GM12872 (cell line): ENCODE data around the gene FIBCD1.

Source experiments
- TF ChIP-seq, protein P1 (sequence below): IDR thresholded peaks from 3 replicates; pipeline ENCODE4 v1.5.1; 2011; ENCODE audit warnings: low read depth, mild to moderate bottlenecking, low read length, moderate library complexity; ENCODE audit not compliant: insufficient read depth

FIBCD1 gene

DNA sequence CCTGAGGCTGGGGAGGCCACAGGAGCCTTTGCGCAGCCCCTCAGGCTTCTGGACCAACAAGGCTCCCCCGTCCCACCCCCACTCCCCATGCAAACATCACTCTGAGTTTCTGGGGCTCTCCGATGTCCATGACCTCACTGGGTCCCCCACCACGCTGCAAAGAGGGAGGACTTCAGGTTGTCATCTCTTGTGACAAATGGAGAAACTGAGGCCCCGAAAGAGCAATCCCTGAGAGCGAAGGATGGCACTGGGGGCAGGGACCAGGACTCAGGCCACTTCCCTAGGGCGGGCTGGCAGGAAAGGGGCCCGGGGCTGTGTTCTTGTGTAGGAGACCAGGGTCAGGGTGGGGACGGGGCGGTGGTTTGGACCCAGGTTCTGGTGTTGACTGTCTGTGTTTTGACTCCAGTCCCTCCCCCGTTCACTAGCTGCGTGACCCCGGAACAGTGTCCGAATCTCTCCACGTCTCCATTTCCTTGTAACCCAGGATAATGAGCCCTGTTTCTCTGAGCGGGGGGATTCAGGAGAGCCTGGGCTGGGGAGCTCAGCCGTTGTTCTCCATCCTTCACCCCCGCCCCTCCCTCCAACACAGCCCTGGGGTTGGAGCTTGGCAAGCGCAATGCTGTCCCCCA is 13.9 kb downstream of the FIBCD1 start:
- TF ChIP-seq, protein P1, sequence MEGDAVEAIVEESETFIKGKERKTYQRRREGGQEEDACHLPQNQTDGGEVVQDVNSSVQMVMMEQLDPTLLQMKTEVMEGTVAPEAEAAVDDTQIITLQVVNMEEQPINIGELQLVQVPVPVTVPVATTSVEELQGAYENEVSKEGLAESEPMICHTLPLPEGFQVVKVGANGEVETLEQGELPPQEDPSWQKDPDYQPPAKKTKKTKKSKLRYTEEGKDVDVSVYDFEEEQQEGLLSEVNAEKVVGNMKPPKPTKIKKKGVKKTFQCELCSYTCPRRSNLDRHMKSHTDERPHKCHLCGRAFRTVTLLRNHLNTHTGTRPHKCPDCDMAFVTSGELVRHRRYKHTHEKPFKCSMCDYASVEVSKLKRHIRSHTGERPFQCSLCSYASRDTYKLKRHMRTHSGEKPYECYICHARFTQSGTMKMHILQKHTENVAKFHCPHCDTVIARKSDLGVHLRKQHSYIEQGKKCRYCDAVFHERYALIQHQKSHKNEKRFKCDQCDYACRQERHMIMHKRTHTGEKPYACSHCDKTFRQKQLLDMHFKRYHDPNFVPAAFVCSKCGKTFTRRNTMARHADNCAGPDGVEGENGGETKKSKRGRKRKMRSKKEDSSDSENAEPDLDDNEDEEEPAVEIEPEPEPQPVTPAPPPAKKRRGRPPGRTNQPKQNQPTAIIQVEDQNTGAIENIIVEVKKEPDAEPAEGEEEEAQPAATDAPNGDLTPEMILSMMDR, result no peak

DNA sequence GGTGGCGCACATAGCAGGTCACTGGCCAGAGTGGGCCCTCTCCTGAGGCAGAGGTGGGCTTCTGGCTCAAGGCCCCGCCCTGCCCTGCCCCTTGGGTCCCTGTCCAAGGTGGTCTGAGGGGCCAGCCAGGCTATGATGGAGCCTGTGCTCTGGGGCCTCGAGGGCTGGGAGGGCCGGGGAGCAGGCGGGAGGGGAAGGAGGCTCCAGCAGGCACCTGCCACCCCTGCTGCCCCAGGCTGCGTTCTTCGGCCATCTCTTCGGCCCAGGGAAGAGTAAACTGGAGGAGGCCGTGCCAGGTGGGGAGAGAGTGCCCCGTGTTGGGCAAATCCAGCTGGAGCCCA is 14.6 kb downstream of the FIBCD1 start:
- TF ChIP-seq, protein P1, result no peak

DNA sequence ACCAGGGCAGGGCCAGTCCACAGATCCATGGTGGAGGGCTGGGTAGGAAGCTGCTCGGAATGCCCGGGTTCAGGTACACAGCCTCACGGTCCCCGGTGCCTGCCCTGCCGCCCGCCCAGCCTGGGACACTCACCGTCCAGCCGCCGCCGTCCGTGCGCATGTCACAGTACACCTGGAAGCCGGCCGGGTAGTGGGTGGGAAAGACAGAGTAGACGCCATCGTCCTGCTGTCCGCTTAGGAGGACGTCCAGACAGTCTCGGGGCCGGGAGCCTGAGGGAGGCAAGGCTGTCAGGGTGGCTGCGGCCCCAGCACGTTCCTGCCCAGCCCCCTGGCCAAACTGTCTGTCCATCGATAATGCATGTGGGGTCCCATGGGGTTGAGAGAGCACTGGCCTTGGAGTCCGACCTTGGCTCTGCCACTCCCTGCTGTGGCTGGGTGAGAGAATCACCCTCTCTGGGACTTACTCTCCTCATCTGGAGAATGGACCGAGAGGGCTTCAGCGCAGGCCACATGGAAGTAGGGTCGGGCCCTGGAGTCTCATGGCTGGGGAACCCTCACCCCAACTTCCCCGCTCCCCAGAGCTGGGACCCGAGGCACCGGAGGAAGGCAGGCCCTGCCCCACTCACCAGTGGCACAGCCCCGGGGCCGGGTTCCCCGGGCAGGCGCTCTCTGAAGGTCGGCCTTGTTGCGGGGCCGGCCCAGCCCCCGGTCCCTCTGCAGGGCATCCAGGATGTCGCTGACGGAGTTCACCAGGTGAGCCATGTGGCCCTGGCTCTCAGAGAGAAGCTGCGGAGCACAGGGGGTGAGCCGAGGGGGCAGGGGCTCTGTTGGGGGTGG is 15.2 kb downstream of the FIBCD1 start:
- TF ChIP-seq, protein P1, result no peak

DNA sequence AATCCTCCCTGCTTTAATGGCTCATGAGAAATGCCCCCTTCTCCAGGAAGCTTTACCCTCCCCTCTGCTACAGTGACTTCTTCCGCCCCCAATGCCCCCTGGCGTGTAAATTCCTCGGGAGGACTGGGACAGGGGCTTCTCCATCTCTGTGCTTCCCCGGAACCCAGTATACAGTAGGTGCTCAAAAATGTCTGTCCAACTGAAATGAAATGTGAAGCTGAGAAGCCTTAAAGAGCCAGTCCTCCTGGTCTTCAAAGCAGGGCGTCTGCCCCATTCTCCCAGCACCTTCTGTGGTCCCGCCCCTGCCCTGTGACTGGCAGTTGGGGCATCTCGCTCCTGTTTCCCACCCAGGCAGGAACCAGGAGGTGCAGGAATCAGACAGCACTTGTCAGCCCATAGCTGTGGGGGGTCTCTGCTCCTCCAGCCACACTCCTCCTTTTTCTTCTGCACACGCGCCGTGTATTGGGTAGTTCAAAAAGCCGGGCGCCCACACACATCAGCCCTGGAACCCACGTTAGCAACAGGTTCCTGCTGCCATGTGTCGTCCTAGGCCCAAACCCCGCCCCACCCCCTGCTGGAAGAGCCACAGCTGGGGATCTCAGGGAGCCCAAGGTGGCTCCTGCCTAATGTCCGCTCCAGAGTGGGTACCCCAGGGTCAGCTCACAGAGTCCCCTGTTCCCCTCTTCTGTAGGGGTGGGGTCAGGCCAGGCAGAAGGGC is 16.0 kb downstream of the FIBCD1 start:
- TF ChIP-seq, protein P1, result no peak

DNA sequence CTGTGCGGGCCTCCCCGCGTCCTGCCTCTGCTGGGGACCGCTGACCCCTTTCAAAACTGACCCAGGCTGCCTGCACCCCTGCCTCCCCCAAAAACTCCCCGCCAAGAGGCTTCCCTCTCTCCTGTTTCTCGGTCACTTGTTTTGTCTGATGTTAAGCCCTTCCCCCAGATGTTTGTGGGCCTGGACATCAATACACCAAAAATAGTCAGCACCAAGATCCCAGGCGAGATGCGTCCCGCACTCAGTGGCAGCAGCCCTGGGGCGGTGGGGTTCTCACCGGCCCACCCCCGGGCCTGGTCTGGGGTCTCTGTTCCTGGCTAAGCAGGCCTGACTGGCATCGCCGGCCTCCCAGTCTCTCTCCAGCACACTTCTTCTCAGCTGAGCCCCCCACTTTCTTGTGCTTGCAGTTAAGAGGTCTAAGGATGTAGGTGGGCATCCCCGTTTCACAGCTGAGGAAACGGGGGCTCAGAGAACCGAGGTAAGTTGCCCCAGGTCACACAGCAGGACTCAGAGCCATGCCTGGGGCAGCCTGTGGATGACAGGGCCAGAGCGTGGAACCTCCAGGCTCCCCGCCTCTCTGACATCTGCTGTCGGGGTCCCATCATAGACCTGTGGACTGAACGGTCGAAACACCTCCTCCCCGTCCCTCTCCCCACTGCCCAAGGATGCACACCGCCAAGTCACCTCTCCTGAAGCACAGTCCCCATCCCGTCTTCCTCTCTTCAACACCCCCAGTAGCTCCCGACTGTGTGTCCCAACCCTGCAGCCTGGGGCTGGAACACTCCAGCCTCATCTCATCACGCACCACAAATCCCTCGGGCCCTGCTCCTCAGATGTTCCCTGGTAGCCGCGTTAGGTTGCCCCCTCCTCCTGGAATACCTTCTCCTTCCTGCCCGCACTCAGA is 16.8 kb downstream of the FIBCD1 start:
- TF ChIP-seq, protein P1, result no peak

DNA sequence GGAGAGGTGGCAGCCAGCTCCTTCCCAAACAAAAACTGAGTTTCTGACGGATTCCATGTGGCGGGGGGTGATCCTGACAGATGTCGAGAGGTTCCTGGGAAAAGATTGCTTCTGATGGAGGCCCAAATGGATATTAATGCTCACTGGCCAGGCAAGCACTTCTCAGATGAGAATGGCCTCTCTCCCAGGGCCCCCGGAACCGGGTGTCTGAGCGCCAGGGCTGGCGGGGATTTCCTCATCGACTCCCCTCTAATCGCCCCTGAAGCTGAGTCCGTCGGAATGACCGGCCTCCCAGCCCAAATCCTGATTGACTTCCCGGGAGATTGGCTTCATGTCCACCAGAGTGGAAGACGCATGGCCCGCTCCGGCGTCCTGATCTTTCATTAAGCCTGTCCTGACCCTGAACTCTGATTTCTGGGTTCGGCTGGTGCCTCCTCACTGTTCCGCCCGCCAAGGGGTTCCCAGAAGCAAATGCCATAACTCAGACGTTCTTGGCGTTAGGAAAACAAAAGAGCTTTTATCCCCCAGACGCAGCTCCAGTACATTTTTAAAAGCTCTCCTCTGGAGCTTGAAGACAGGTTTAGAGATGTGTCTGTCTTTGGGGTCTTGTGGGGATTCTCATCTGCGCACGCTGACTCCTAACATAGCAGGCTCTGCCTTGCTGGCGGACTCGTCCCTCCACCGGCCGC is 17.6 kb downstream of the FIBCD1 start:
- TF ChIP-seq, protein P1, result no peak
